ENCODE measurements around the gene LAMA2.

LAMA2 gene

GRCh38 chr6:129130959-129131681, 248.2 kb downstream of the LAMA2 start:
- H3K4me3 ChIP-seq (ENCODE audit: low read depth, low read length) = no peak overlapping the region
- TF ChIP-seq, protein P1, sequence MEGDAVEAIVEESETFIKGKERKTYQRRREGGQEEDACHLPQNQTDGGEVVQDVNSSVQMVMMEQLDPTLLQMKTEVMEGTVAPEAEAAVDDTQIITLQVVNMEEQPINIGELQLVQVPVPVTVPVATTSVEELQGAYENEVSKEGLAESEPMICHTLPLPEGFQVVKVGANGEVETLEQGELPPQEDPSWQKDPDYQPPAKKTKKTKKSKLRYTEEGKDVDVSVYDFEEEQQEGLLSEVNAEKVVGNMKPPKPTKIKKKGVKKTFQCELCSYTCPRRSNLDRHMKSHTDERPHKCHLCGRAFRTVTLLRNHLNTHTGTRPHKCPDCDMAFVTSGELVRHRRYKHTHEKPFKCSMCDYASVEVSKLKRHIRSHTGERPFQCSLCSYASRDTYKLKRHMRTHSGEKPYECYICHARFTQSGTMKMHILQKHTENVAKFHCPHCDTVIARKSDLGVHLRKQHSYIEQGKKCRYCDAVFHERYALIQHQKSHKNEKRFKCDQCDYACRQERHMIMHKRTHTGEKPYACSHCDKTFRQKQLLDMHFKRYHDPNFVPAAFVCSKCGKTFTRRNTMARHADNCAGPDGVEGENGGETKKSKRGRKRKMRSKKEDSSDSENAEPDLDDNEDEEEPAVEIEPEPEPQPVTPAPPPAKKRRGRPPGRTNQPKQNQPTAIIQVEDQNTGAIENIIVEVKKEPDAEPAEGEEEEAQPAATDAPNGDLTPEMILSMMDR (IDR thresholded peaks at IDR 0.05; ENCODE audit: low read depth, low read length) = no peak
- peak; percentile 59 for DNase-seq (ENCODE audit: low read depth, low spot score)
- in situ Hi-C loops (cut with HindIII; ENCODE audit: low sequenced_read_pairs) = no loop called here

DNA sequence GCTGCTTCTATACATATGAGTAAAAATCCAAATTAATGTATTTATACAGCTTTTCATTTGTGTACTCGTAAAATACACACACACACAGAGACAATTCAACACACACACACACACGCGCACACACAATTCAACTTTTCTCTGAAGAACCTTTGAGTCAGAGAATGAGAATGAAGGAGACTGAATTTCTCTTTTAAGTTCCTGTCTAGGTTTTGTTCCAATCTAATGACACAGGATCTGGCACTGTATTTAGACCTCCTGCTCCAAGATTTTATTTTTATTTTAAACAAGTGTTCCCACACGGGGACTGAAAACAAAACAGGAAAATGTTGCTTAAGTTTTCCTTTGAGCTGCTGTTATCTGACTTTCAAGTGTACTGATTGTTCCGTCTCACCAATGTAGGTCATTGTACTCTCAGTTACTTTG, 250.8 kb downstream of the LAMA2 start:
- H3K4me3 ChIP-seq (ENCODE audit: low read depth, low read length) = no peak overlapping the region
- DNase-seq (ENCODE audit: low read depth, low spot score) = peak; percentile 79
- in situ Hi-C loops (cut with HindIII; ENCODE audit: low sequenced_read_pairs) = no loop called here
- TF ChIP-seq, protein P1 (IDR thresholded peaks at IDR 0.05; ENCODE audit: low read depth, low read length) = no peak

DNA sequence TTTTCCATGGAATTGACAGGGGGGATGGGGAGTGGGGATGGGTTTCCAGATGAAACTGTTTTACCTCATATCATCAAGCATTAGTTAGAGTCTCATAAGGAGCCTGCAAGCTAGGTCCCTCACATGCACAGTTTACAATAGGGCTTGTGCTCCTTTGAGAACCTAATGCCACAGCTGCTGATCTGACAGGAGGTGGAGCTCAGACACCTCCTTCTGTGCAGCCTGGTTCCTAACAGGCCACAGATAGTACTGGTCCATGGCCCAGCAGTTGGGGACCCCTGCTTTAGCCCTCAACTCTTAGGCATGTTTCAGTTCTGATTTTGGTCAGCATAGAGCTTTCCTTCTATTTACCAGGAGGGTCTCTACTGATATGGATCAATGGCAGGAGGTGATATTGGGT, 251.6 kb downstream of the LAMA2 start:
- no peak for DNase-seq (ENCODE audit: low read depth, low spot score)
- TF ChIP-seq, protein P1 (IDR thresholded peaks at IDR 0.05; ENCODE audit: low read depth, low read length) = no peak
- in situ Hi-C loops (cut with HindIII; ENCODE audit: low sequenced_read_pairs) = no loop called here
- no peak overlapping the region for H3K4me3 ChIP-seq (ENCODE audit: low read depth, low read length)

GRCh38 chr6:129135451-129135850, 252.5 kb downstream of the LAMA2 start:
- no peak overlapping the region for H3K4me3 ChIP-seq (ENCODE audit: low read depth, low read length)
- TF ChIP-seq, protein P1 (IDR thresholded peaks at IDR 0.05; ENCODE audit: low read depth, low read length) = no peak
- no peak for DNase-seq (ENCODE audit: low read depth, low spot score)
- in situ Hi-C loops (cut with HindIII; ENCODE audit: low sequenced_read_pairs) = no loop called here

DNA sequence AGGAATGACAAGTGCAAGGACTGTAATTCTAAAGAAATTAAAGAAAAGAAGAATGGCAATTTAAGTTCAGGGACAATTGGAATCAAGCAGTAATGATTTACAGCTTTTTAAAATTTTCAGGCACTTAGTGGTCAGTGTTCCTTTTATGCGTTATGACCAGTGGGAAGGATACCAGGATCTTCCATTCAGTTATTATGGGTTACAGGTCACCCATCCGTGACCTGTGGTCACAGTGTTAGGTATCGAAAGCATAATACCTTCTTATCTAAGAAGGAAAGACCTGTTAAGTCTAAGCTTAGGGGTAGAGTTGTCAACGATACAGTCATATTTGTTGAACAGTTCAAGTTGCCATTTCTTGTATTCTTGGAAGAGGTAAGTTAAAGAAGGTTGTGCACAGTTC, 253.8 kb downstream of the LAMA2 start:
- in situ Hi-C loops (cut with HindIII; ENCODE audit: low sequenced_read_pairs) = no loop called here
- TF ChIP-seq, protein P1 (IDR thresholded peaks at IDR 0.05; ENCODE audit: low read depth, low read length) = no peak
- no peak for DNase-seq (ENCODE audit: low read depth, low spot score)
- no peak overlapping the region for H3K4me3 ChIP-seq (ENCODE audit: low read depth, low read length)

- no peak for DNase-seq (ENCODE audit: low read depth, low spot score)
- in situ Hi-C loops (cut with HindIII; ENCODE audit: low sequenced_read_pairs) = no loop called here
- TF ChIP-seq, protein P1 (IDR thresholded peaks at IDR 0.05; ENCODE audit: low read depth, low read length) = no peak
- no peak overlapping the region for H3K4me3 ChIP-seq (ENCODE audit: low read depth, low read length)
Measured at GRCh38 chr6:129138739-129139405, 255.9 kb downstream of the LAMA2 start.
